IMR-90 (cell line): ENCODE measurements around the gene SPP1. TPM values are rescaled to one million over a fixed set of nuclear protein-coding genes. Genes with fewer than 3 reads are reported as not detected.

Source experiments
- ATAC-seq: fragments of 200-7000 bp; cut with Tn5 transposase; 2 replicates; pipeline ENCODE4 v1.9.1; 2020; ENCODE audit warnings: low read depth, mild to moderate bottlenecking, moderate library complexity
- BruUV-seq: library from RNA; stranded (reverse); fragments of 400-500 nt; replicated peaks from 2 replicates; lab custom pipeline; 2021; lab: Mats Ljungman, UMichigan
- CTCF ChIA-PET: fragments of 300-600 bp; formaldehyde crosslinking; extraction: SDS; loops from one replicate; lab custom pipeline; 2021; ENCODE audit warnings: antibody characterized with exemption; lab: Yijun Ruan, JAX
- POLR2A ChIA-PET: fragments of 300-600 bp; sonication (Branson Sonifier 250); formaldehyde crosslinking; loops from one replicate; lab custom pipeline; 2022; ENCODE audit warnings: antibody characterized with exemption; ENCODE audit not compliant: unreplicated experiment; lab: Charles Lee
- DNase-seq: peaks from one replicate; pipeline ENCODE4 v3.0.0; 2013
- H2AFZ ChIP-seq: replicated peaks from 2 replicates; pipeline ENCODE3; 2013; ENCODE audit warnings: low read length, mild to moderate bottlenecking; ENCODE audit not compliant: poor library complexity
- H2AK5ac ChIP-seq: 2 replicates; pipeline ENCODE4 v1.6.1; 2013; ENCODE audit warnings: low read depth, low read length, inconsistent platforms
- H2AK9ac ChIP-seq: replicated peaks from 2 replicates; pipeline ENCODE3; 2013; ENCODE audit warnings: mild to moderate bottlenecking, low read depth, low read length, moderate library complexity; ENCODE audit not compliant: poor library complexity
- H2BK120ac ChIP-seq: 2 replicates; pipeline ENCODE4 v1.6.1; 2013; ENCODE audit warnings: low read depth, low read length, inconsistent platforms
- H2BK15ac ChIP-seq: 3 replicates; pipeline ENCODE4 v1.6.1; 2013; ENCODE audit warnings: low read depth, low read length, inconsistent platforms
- H2BK20ac ChIP-seq: 2 replicates; pipeline ENCODE4 v1.6.1; 2013; ENCODE audit warnings: low read depth, mild to moderate bottlenecking, inconsistent platforms, low read length, moderate library complexity
- H2BK5ac ChIP-seq: 2 replicates; pipeline ENCODE4 v1.6.1; 2013; ENCODE audit warnings: mild to moderate bottlenecking, low read depth, low read length, inconsistent platforms; ENCODE audit not compliant: poor library complexity, severe bottlenecking
- H3K14ac ChIP-seq: replicated peaks from 2 replicates; pipeline ENCODE4 v1.6.1; 2013; ENCODE audit warnings: low read depth, low read length, inconsistent platforms
- H3K18ac ChIP-seq: 2 replicates; pipeline ENCODE4 v1.6.1; 2013; ENCODE audit warnings: low read depth, low read length, control low read depth
- H3K23ac ChIP-seq: 2 replicates; pipeline ENCODE4 v1.6.1; 2013; ENCODE audit warnings: low read depth, low read length, inconsistent platforms
- H3K27ac ChIP-seq: 2 replicates; pipeline ENCODE4 v1.5.1; 2013; ENCODE audit warnings: mild to moderate bottlenecking, control low read depth, low read length; ENCODE audit not compliant: insufficient read depth
- H3K27me3 ChIP-seq: 2 replicates; pipeline ENCODE4 v1.6.1; 2013; ENCODE audit warnings: low read length; ENCODE audit not compliant: control insufficient read depth, insufficient read depth
- H3K36me3 ChIP-seq: 2 replicates; pipeline ENCODE4 v1.6.1; 2013; ENCODE audit warnings: low read length, mixed read lengths; ENCODE audit not compliant: control insufficient read depth, insufficient read depth
- H3K4ac ChIP-seq: 2 replicates; pipeline ENCODE4 v1.6.1; 2013; ENCODE audit warnings: low read depth, low read length, inconsistent platforms
- H3K4me1 ChIP-seq: 2 replicates; pipeline ENCODE4 v1.6.1; 2013; ENCODE audit warnings: low read length, mixed read lengths; ENCODE audit not compliant: control insufficient read depth, insufficient read depth
- H3K4me2 ChIP-seq: 2 replicates; pipeline ENCODE4 v1.6.1; 2013; ENCODE audit warnings: low read depth, mild to moderate bottlenecking, control low read depth, low read length, moderate library complexity
- H3K4me3 ChIP-seq: 2 replicates; pipeline ENCODE4 v1.5.1; 2013; ENCODE audit warnings: low read depth, mild to moderate bottlenecking, control low read depth, low read length, moderate library complexity; ENCODE audit not compliant: insufficient read depth
- H3K56ac ChIP-seq: 2 replicates; pipeline ENCODE4 v1.6.1; 2013; ENCODE audit warnings: low read length, inconsistent platforms; ENCODE audit not compliant: insufficient read depth; ENCODE audit errors: extremely low read depth
- H3K79me1 ChIP-seq, 2 experiments: 2 replicates each; pipeline ENCODE4 v1.6.1; 2013; ENCODE audit warnings: low read length in 2 of 2, inconsistent platforms in 1 of 2, low read depth in 1 of 2
- H3K9ac ChIP-seq: 2 replicates; pipeline ENCODE4 v1.6.1; 2013; ENCODE audit warnings: low read depth, low read length, control low read depth
- H3K9me1 ChIP-seq: 2 replicates; pipeline ENCODE4 v1.6.1; 2013; ENCODE audit warnings: low read length, inconsistent platforms; ENCODE audit not compliant: insufficient read depth
- H3K9me3 ChIP-seq: 2 replicates; pipeline ENCODE4 v1.6.1; 2013; ENCODE audit warnings: low read length; ENCODE audit not compliant: control insufficient read depth, insufficient read depth
- H4K20me1 ChIP-seq: 2 replicates; pipeline ENCODE4 v1.6.1; 2013; ENCODE audit warnings: low read length, inconsistent platforms; ENCODE audit not compliant: insufficient read depth
- H4K5ac ChIP-seq: 2 replicates; pipeline ENCODE4 v1.6.1; 2013; ENCODE audit warnings: mild to moderate bottlenecking, low read depth, low read length, control low read depth
- H4K8ac ChIP-seq, 2 experiments: 2 replicates each; pipeline ENCODE4 v1.6.1; 2013; ENCODE audit warnings: low read depth in 2 of 2, low read length in 2 of 2, control low read depth in 1 of 2, inconsistent platforms in 1 of 2
- H4K91ac ChIP-seq: 2 replicates; pipeline ENCODE4 v1.6.1; 2013; ENCODE audit warnings: low read depth, low read length, inconsistent platforms; ENCODE audit not compliant: insufficient read depth
- CHD1 ChIP-seq: IDR thresholded peaks from 2 replicates; pipeline ENCODE4 v1.6.1; 2012; ENCODE audit warnings: low read depth, low read length, improper control_type of control experiment
- WGBS, 2 experiments: methylation state at CpG; one replicate each; pipeline versions ENCODE4 v1.1.5 to v1.1.7; 2013; ENCODE audit warnings: missing lambda C conversion rate in 2 of 2; ENCODE audit not compliant: insufficient read length in 1 of 2; ENCODE audit errors: extremely low coverage in 2 of 2; 5-methylcytosine and 5-hydroxymethylcytosine counted together
- dilution Hi-C: fragments of 300-500 bp; cut with HindIII; formaldehyde crosslinking; loops from one replicate; pipeline ENCODE4 v1.14.3; 2018; ENCODE audit warnings: low sequenced_read_pairs; ENCODE audit not compliant: unreplicated experiment
- in situ Hi-C: fragments of 300-500 bp; cut with MboI; formaldehyde crosslinking; loops from 3 replicates; pipeline ENCODE4 v1.14.3; 2019; ENCODE audit warnings: low sequenced_read_pairs, inconsistent platforms, mixed read lengths
- intact Hi-C: fragments of 100-400 bp; cut with micrococcal nuclease; formaldehyde crosslinking; loops from 2 replicates; pipeline ENCODE4 v1.10.0; 2022
- polyA plus RNA-seq, 3 experiments: library from polyadenylated mRNA; depleted of rRNA; stranded (reverse); fragments of >200 nt; gene quantifications; 2 replicates each; pipeline ENCODE4 v1.2.3, GENCODE V29; 2012; ENCODE audit warnings: low replicate concordance in 1 of 3
- total RNA-seq: library from RNA; depleted of rRNA; stranded (reverse); fragments of >200 nt; gene quantifications from 2 replicates; pipeline ENCODE4 v1.2.3, GENCODE V29; 2012

SPP1 gene
- total and polyA plus RNA-seq, 2 of the 4 experiments (the other 2 are of a cell fraction): 0.18 to 0.50 TPM

DNA sequence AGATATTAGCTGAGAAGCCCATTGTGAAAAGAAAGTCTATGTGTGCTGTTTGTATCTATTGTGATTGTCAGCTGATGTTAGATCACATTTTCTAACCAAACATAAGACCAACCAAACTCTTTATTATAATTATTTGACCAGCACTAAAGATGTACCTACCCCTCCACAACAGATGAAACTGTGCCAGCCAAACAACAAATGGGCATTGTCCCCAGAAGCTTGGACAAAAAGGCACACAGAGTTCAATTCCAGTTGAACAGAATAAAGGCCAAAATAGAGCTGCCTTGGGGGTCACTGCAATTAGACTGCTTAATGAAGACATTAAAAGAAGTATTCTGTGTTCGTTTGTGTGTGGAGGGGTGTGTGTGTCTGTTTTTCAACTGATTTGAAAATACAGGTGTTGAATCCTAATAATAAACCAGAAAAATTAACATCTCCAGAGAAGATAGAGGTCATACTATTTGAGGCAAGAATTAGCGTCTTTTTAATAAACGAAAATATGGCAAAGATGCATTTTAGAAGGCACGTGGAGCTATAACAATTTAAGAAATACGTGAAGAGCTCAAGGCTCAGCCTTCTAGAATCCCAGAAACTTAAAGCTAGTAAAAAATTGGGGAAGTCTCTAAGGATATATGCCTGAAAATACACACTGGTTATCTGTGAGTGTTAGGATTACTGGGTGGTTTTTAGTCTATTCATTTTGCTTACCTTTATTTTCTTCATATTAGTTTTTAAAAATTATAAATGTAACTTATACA lies 2.2 kb downstream of the SPP1 start:
- no peak overlapping the region for H3K4me2 ChIP-seq
- no peak overlapping the region for H3K9ac ChIP-seq
- H2AFZ ChIP-seq: no peak overlapping the region
- H3K18ac ChIP-seq: no peak overlapping the region
- ATAC-seq (no peak), DNase-seq (no peak)
- WGBS, 2 experiments: 88% methylated on average over 3 of the region's 5 CpGs; no CpG with 5 or more reads in 1 of the 2 experiments
- H3K27ac ChIP-seq: no peak overlapping the region
- dilution Hi-C loops (no loop called here), in situ Hi-C loops (loop anchor here (10.0 kb wide), 1 partner anchor 123 kb away; no protein-coding TSS in a partner anchor), intact Hi-C loops (no loop called here)
- H2BK20ac ChIP-seq: no peak overlapping the region
- H3K9me3 ChIP-seq: no peaks in the 10 kb centered on the region
- H3K4me1 ChIP-seq: no peaks in the 10 kb centered on the region
- no peak overlapping the region for H2AK9ac ChIP-seq
- no peaks in the 10 kb centered on the region for H3K9me1 ChIP-seq
- H2BK5ac ChIP-seq: no peak overlapping the region
- H3K79me1 ChIP-seq: no peaks in the 10 kb centered on the region
- no peaks in the 10 kb centered on the region for H3K36me3 ChIP-seq
- H3K23ac ChIP-seq: no peak overlapping the region
- no peaks in the 10 kb centered on the region for H4K20me1 ChIP-seq
- H2BK15ac ChIP-seq: no peak overlapping the region
- no peak overlapping the region for H4K91ac ChIP-seq
- no peak overlapping the region for H2BK120ac ChIP-seq
- POLR2A ChIA-PET: no interaction called here
- H2AK5ac ChIP-seq: no peak overlapping the region
- no peak overlapping the region for H4K8ac ChIP-seq
- no peak overlapping the region for H4K5ac ChIP-seq
- H3K56ac ChIP-seq: no peak overlapping the region
- H3K27me3 ChIP-seq: peaks cover 7% of the 10 kb centered on the region
- no peak overlapping the region for H3K14ac ChIP-seq
- H3K4ac ChIP-seq: no peak overlapping the region
- CTCF ChIA-PET: interaction anchor here (0.7 to 0.9 kb wide), 3 partner anchors 8 to 234 kb away, joined by 3 to 6 read pairs (median 3); no protein-coding TSS in a partner anchor
- no peak for TF ChIP-seq CHD1
- no peak overlapping the region for H3K4me3 ChIP-seq
- no TSS peak for BruUV-seq
